IMR-90 (cell line): ENCODE results near the gene SOX30. TPM values are rescaled to one million over a fixed set of nuclear protein-coding genes. Genes with fewer than 3 reads are reported as not detected.

Experiments
- ATAC-seq: fragments of 200-7000 bp; cut with Tn5 transposase; 2 replicates; pipeline ENCODE4 v1.9.1; 2020; ENCODE audit warnings: low read depth, mild to moderate bottlenecking, moderate library complexity
- BruUV-seq: library from RNA; stranded (reverse); fragments of 400-500 nt; replicated peaks from 2 replicates; lab custom pipeline; 2021; lab: Mats Ljungman, UMichigan
- CTCF ChIA-PET: fragments of 300-600 bp; formaldehyde crosslinking; extraction: SDS; loops from one replicate; lab custom pipeline; 2021; ENCODE audit warnings: antibody characterized with exemption; lab: Yijun Ruan, JAX
- POLR2A ChIA-PET: fragments of 300-600 bp; sonication (Branson Sonifier 250); formaldehyde crosslinking; loops from one replicate; lab custom pipeline; 2022; ENCODE audit warnings: antibody characterized with exemption; ENCODE audit not compliant: unreplicated experiment; lab: Charles Lee
- DNase-seq: peaks from one replicate; pipeline ENCODE4 v3.0.0; 2013
- H2AFZ ChIP-seq: replicated peaks from 2 replicates; pipeline ENCODE3; 2013; ENCODE audit warnings: low read length, mild to moderate bottlenecking; ENCODE audit not compliant: poor library complexity
- H2AK5ac ChIP-seq: 2 replicates; pipeline ENCODE4 v1.6.1; 2013; ENCODE audit warnings: low read depth, low read length, inconsistent platforms
- H2AK9ac ChIP-seq: replicated peaks from 2 replicates; pipeline ENCODE3; 2013; ENCODE audit warnings: mild to moderate bottlenecking, low read depth, low read length, moderate library complexity; ENCODE audit not compliant: poor library complexity
- H2BK120ac ChIP-seq: 2 replicates; pipeline ENCODE4 v1.6.1; 2013; ENCODE audit warnings: low read depth, low read length, inconsistent platforms
- H2BK15ac ChIP-seq: 3 replicates; pipeline ENCODE4 v1.6.1; 2013; ENCODE audit warnings: low read depth, low read length, inconsistent platforms
- H2BK20ac ChIP-seq: 2 replicates; pipeline ENCODE4 v1.6.1; 2013; ENCODE audit warnings: low read depth, mild to moderate bottlenecking, inconsistent platforms, low read length, moderate library complexity
- H2BK5ac ChIP-seq: 2 replicates; pipeline ENCODE4 v1.6.1; 2013; ENCODE audit warnings: mild to moderate bottlenecking, low read depth, low read length, inconsistent platforms; ENCODE audit not compliant: poor library complexity, severe bottlenecking
- H3K14ac ChIP-seq: replicated peaks from 2 replicates; pipeline ENCODE4 v1.6.1; 2013; ENCODE audit warnings: low read depth, low read length, inconsistent platforms
- H3K18ac ChIP-seq: 2 replicates; pipeline ENCODE4 v1.6.1; 2013; ENCODE audit warnings: low read depth, low read length, control low read depth
- H3K23ac ChIP-seq: 2 replicates; pipeline ENCODE4 v1.6.1; 2013; ENCODE audit warnings: low read depth, low read length, inconsistent platforms
- H3K27ac ChIP-seq: 2 replicates; pipeline ENCODE4 v1.5.1; 2013; ENCODE audit warnings: mild to moderate bottlenecking, control low read depth, low read length; ENCODE audit not compliant: insufficient read depth
- H3K27me3 ChIP-seq: 2 replicates; pipeline ENCODE4 v1.6.1; 2013; ENCODE audit warnings: low read length; ENCODE audit not compliant: control insufficient read depth, insufficient read depth
- H3K36me3 ChIP-seq: 2 replicates; pipeline ENCODE4 v1.6.1; 2013; ENCODE audit warnings: low read length, mixed read lengths; ENCODE audit not compliant: control insufficient read depth, insufficient read depth
- H3K4ac ChIP-seq: 2 replicates; pipeline ENCODE4 v1.6.1; 2013; ENCODE audit warnings: low read depth, low read length, inconsistent platforms
- H3K4me1 ChIP-seq: 2 replicates; pipeline ENCODE4 v1.6.1; 2013; ENCODE audit warnings: low read length, mixed read lengths; ENCODE audit not compliant: control insufficient read depth, insufficient read depth
- H3K4me2 ChIP-seq: 2 replicates; pipeline ENCODE4 v1.6.1; 2013; ENCODE audit warnings: low read depth, mild to moderate bottlenecking, control low read depth, low read length, moderate library complexity
- H3K4me3 ChIP-seq: 2 replicates; pipeline ENCODE4 v1.5.1; 2013; ENCODE audit warnings: low read depth, mild to moderate bottlenecking, control low read depth, low read length, moderate library complexity; ENCODE audit not compliant: insufficient read depth
- H3K56ac ChIP-seq: 2 replicates; pipeline ENCODE4 v1.6.1; 2013; ENCODE audit warnings: low read length, inconsistent platforms; ENCODE audit not compliant: insufficient read depth; ENCODE audit errors: extremely low read depth
- H3K79me1 ChIP-seq, 2 experiments: 2 replicates each; pipeline ENCODE4 v1.6.1; 2013; ENCODE audit warnings: low read length in 2 of 2, inconsistent platforms in 1 of 2, low read depth in 1 of 2
- H3K9ac ChIP-seq: 2 replicates; pipeline ENCODE4 v1.6.1; 2013; ENCODE audit warnings: low read depth, low read length, control low read depth
- H3K9me1 ChIP-seq: 2 replicates; pipeline ENCODE4 v1.6.1; 2013; ENCODE audit warnings: low read length, inconsistent platforms; ENCODE audit not compliant: insufficient read depth
- H3K9me3 ChIP-seq: 2 replicates; pipeline ENCODE4 v1.6.1; 2013; ENCODE audit warnings: low read length; ENCODE audit not compliant: control insufficient read depth, insufficient read depth
- H4K20me1 ChIP-seq: 2 replicates; pipeline ENCODE4 v1.6.1; 2013; ENCODE audit warnings: low read length, inconsistent platforms; ENCODE audit not compliant: insufficient read depth
- H4K5ac ChIP-seq: 2 replicates; pipeline ENCODE4 v1.6.1; 2013; ENCODE audit warnings: mild to moderate bottlenecking, low read depth, low read length, control low read depth
- H4K8ac ChIP-seq, 2 experiments: 2 replicates each; pipeline ENCODE4 v1.6.1; 2013; ENCODE audit warnings: low read depth in 2 of 2, low read length in 2 of 2, control low read depth in 1 of 2, inconsistent platforms in 1 of 2
- H4K91ac ChIP-seq: 2 replicates; pipeline ENCODE4 v1.6.1; 2013; ENCODE audit warnings: low read depth, low read length, inconsistent platforms; ENCODE audit not compliant: insufficient read depth
- FOS ChIP-seq: fragments of 150-350 bp; IDR thresholded peaks from 2 replicates; pipeline ENCODE4 v1.6.1; 2016; ENCODE audit warnings: low read depth, low read length
- RAD21 ChIP-seq: IDR thresholded peaks from 2 replicates; pipeline ENCODE4 v1.6.1; 2012; ENCODE audit warnings: low read length, improper control_type of control experiment
- RCOR1 ChIP-seq: IDR thresholded peaks from 2 replicates; pipeline ENCODE4 v1.6.1; 2012; ENCODE audit warnings: mild to moderate bottlenecking, low read length, improper control_type of control experiment; ENCODE audit not compliant: insufficient replicate concordance
- RFX5 ChIP-seq: IDR thresholded peaks from 2 replicates; pipeline ENCODE4 v1.8.0; 2012; ENCODE audit warnings: low read depth, mild to moderate bottlenecking, low read length, moderate library complexity
- WGBS, 2 experiments: methylation state at CpG; one replicate each; pipeline versions ENCODE4 v1.1.5 to v1.1.7; 2013; ENCODE audit warnings: missing lambda C conversion rate in 2 of 2; ENCODE audit not compliant: insufficient read length in 1 of 2; ENCODE audit errors: extremely low coverage in 2 of 2; 5-methylcytosine and 5-hydroxymethylcytosine counted together
- dilution Hi-C: fragments of 300-500 bp; cut with HindIII; formaldehyde crosslinking; loops from one replicate; pipeline ENCODE4 v1.14.3; 2018; ENCODE audit warnings: low sequenced_read_pairs; ENCODE audit not compliant: unreplicated experiment
- in situ Hi-C: fragments of 300-500 bp; cut with MboI; formaldehyde crosslinking; loops from 3 replicates; pipeline ENCODE4 v1.14.3; 2019; ENCODE audit warnings: low sequenced_read_pairs, inconsistent platforms, mixed read lengths
- intact Hi-C: fragments of 100-400 bp; cut with micrococcal nuclease; formaldehyde crosslinking; loops from 2 replicates; pipeline ENCODE4 v1.10.0; 2022
- polyA plus RNA-seq, 3 experiments: library from polyadenylated mRNA; depleted of rRNA; stranded (reverse); fragments of >200 nt; gene quantifications; 2 replicates each; pipeline ENCODE4 v1.2.3, GENCODE V29; 2012; ENCODE audit warnings: low replicate concordance in 1 of 3
- total RNA-seq: library from RNA; depleted of rRNA; stranded (reverse); fragments of >200 nt; gene quantifications from 2 replicates; pipeline ENCODE4 v1.2.3, GENCODE V29; 2012
- TF ChIP-seq, protein P1 (sequence below): conservative IDR thresholded peaks from 2 replicates; pipeline ENCODE4 v1.5.1; 2012; ENCODE audit warnings: mild to moderate bottlenecking, low read depth, low read length, improper control_type of control experiment

SOX30 gene
- total and polyA plus RNA-seq, 2 of the 4 experiments (the other 2 are of a cell fraction): not detected

DNA sequence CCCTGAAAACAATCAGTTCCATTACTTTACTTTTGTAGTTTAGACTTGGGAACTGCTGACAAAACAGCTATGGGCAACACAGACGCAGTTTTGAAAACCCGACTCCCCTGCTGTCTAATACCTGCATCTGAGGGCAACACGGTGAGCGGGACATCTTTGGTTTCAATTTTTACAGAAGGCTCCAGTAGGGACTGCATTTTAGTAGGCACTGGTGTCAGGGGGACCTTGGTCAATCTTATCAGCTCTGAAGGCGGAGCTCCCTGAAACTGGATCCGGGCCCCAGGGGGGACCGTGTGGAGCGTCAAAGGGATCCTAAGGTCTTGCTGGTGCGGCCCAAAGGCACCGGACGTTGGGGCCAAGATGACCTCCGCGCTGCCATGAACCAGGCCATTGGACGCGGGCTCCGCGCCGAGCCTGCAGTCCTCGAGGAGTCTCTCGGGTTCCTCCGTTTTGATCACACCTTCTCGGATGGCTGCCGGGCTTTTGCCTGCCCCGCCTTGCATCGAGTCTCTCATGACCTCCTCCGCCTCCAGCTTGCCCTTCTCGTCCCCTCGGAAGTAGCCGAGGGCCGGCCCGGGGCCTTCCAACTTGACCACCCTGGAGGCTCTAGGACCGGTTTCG, 1.1 kb downstream of the SOX30 start:
- Histone ChIP-seq H3K27me3 (no peaks in the 10 kb centered on the region), H3K36me3 (no peaks in the 10 kb centered on the region), H2BK20ac (no peak overlapping the region), H3K27ac (no peak overlapping the region), H3K9me3 (peaks cover 4% of the 10 kb centered on the region), H3K79me1 (no peaks in the 10 kb centered on the region), H3K4me2 (no peak overlapping the region), H4K8ac (no peak overlapping the region; a peak in 1 of 4 replicates), H4K5ac (no peak overlapping the region), H2AK5ac (no peak overlapping the region), H2AK9ac (no peak overlapping the region), H3K9ac (no peak overlapping the region), H3K4me3 (no peak overlapping the region), H3K56ac (no peak overlapping the region), H3K9me1 (no peaks in the 10 kb centered on the region), H3K23ac (no peak overlapping the region), H4K91ac (no peak overlapping the region), H3K14ac (no peak overlapping the region), H2AFZ (peak overlapping the region; percentile 93), H3K18ac (no peak overlapping the region), H3K4ac (no peak overlapping the region), H2BK15ac (no peak overlapping the region), H2BK120ac (no peak overlapping the region), H2BK5ac (no peak overlapping the region), H3K4me1 (no peaks in the 10 kb centered on the region; the same call in 1 of the 2 replicates), H4K20me1 (no peaks in the 10 kb centered on the region)
- CTCF ChIA-PET: no interaction called here
- no peak for DNase-seq
- TF ChIP-seq RCOR1 (no peak), RFX5 (no peak), FOS (no peak), RAD21 (no peak)
- TF ChIP-seq, protein P1, sequence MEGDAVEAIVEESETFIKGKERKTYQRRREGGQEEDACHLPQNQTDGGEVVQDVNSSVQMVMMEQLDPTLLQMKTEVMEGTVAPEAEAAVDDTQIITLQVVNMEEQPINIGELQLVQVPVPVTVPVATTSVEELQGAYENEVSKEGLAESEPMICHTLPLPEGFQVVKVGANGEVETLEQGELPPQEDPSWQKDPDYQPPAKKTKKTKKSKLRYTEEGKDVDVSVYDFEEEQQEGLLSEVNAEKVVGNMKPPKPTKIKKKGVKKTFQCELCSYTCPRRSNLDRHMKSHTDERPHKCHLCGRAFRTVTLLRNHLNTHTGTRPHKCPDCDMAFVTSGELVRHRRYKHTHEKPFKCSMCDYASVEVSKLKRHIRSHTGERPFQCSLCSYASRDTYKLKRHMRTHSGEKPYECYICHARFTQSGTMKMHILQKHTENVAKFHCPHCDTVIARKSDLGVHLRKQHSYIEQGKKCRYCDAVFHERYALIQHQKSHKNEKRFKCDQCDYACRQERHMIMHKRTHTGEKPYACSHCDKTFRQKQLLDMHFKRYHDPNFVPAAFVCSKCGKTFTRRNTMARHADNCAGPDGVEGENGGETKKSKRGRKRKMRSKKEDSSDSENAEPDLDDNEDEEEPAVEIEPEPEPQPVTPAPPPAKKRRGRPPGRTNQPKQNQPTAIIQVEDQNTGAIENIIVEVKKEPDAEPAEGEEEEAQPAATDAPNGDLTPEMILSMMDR: no peak
- in situ Hi-C loops: no loop called here
- dilution Hi-C loops: no loop called here
- no peak for ATAC-seq
- no TSS peak for BruUV-seq
- POLR2A ChIA-PET: no interaction called here
- intact Hi-C loops: no loop called here
- 78% methylated on average over 19 of the region's 33 CpGs; no CpG with 5 or more reads in 1 of the 2 experiments for WGBS, 2 experiments
